ENCODE measurements around the gene CRADD.
A peak's percentile ranks its signal among the peaks of the same experiment; 100 is the strongest.

CRADD gene

DNA sequence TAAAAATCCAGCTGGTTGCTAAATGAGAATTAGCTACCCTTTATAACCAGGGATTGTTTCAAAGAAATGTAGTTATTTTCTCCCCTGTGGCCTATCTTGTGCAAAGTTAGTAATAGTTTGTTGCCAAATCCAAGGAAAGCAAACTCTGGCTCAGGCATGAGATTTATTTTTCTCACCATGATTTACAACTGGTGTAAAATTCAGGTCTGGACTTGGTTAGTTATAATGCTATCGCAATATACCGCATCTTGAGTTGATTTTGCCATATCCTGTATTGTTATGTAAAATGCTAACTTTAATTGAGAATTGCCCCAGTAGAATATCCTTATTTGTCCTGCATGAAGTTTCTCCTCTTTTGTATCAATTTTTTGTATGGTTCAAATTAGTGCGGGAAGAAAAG lies 135.5 kb downstream of the CRADD start:
- no peaks in the 10 kb centered on the region for H3K27me3 ChIP-seq (ENCODE audit: control insufficient read depth in 1 of 2, insufficient read depth in 2 of 2, low read length in 2 of 2)
- peaks cover 34% of the 10 kb centered on the region for H3K4me1 ChIP-seq (ENCODE audit: control insufficient read depth, insufficient read depth, low read length)
- H3K36me3 ChIP-seq (ENCODE audit: control insufficient read depth in 2 of 2, insufficient read depth in 2 of 2, low read length in 2 of 2): no peaks in the 10 kb centered on the region
- H3K27ac ChIP-seq (ENCODE audit: low read length): peak overlapping the region; percentile 99
- peak overlapping the region in 1 of 2 donors; percentile 68 for H3K9ac ChIP-seq (ENCODE audit: low read length in 2 of 2)
- H3K4me3 ChIP-seq (ENCODE audit: low read length in 2 of 2): no peak overlapping the region
- no peaks in the 10 kb centered on the region for H3K9me3 ChIP-seq (ENCODE audit: control insufficient read depth in 2 of 2, low read length in 2 of 2)

DNA sequence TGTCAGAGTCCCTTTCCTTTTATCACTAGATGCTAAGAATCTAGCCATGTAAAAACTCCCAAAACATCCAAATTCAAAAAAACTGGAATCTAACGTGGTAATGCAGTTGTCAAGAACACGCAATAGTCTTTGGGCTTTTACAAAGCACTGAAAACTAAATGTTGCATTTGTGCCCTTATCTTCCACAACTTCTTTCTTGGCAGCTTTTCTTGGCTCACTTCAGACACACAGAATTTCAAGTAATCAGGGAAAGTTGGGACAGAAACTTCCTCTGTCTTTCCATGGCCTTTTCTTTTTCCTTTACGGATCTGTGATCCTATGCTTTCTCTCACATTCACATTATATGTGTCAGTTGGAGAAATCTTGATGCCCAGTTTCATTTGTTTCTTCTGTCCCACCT lies 136.0 kb downstream of the CRADD start:
- H3K27me3 ChIP-seq (ENCODE audit: control insufficient read depth in 1 of 2, insufficient read depth in 2 of 2, low read length in 2 of 2): no peaks in the 10 kb centered on the region
- no peaks in the 10 kb centered on the region for H3K9me3 ChIP-seq (ENCODE audit: control insufficient read depth in 2 of 2, low read length in 2 of 2)
- peak overlapping the region; percentile 99 for H3K27ac ChIP-seq (ENCODE audit: low read length)
- peak overlapping the region in 1 of 2 donors; percentile 0 for H3K4me3 ChIP-seq (ENCODE audit: low read length in 2 of 2)
- H3K9ac ChIP-seq (ENCODE audit: low read length in 2 of 2): peak overlapping the region; percentile 68 to 72
- no peaks in the 10 kb centered on the region for H3K36me3 ChIP-seq (ENCODE audit: control insufficient read depth in 2 of 2, insufficient read depth in 2 of 2, low read length in 2 of 2)
- H3K4me1 ChIP-seq (ENCODE audit: control insufficient read depth, insufficient read depth, low read length): peaks cover 38% of the 10 kb centered on the region

DNA sequence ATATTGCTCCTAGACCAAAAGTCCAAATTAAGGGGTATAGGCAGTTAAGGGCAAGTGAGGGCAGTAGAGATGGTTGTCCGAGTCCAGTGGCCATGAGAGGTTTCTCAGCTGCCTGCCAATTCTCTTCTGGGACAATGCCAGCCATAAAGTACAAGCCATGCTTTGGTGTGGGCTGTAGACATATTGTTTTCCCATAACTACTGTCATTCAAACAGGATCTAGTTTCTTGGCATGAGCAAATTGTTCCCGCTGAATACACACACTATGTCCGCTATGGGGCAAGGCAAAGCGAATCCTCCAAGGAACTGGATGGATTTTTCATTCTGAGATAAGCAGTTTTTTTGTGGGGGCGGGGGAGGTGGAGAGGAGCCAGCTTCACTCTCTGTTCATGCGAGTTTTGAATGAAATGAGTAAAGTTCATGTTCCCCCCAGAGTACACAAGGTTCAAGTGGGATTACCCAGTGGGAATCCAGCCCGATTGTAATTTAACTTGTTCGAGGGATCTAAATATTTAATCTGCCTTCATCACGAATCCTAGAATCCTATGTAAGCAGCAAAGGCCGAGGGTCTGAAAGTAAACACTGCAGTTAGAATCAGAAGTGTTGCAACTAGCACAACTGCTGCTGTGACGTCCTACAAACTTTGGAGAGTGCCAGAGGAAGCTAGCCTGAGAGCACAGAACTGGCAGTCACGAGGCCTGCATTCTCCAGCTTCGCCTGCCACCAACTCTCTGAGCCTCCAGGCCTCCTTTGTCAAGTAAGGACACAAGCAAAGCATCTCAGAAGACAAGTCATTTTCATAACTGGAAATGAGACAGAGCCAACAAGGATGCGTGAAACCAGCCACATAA lies 137.0 kb downstream of the CRADD start:
- Histone ChIP-seq H3K9ac (ENCODE audit: low read length in 2 of 2) (peak overlapping the region; percentile 68 to 72), H3K4me1 (ENCODE audit: control insufficient read depth, insufficient read depth, low read length) (peaks cover 46% of the 10 kb centered on the region), H3K36me3 (ENCODE audit: control insufficient read depth in 2 of 2, insufficient read depth in 2 of 2, low read length in 2 of 2) (no peaks in the 10 kb centered on the region), H3K9me3 (ENCODE audit: control insufficient read depth in 2 of 2, low read length in 2 of 2) (no peaks in the 10 kb centered on the region), H3K4me3 (ENCODE audit: low read length in 2 of 2) (peak overlapping the region in 1 of 2 donors; percentile 0), H3K27ac (ENCODE audit: low read length) (peak overlapping the region; percentile 99), H3K27me3 (ENCODE audit: control insufficient read depth in 1 of 2, insufficient read depth in 2 of 2, low read length in 2 of 2) (no peaks in the 10 kb centered on the region)

DNA sequence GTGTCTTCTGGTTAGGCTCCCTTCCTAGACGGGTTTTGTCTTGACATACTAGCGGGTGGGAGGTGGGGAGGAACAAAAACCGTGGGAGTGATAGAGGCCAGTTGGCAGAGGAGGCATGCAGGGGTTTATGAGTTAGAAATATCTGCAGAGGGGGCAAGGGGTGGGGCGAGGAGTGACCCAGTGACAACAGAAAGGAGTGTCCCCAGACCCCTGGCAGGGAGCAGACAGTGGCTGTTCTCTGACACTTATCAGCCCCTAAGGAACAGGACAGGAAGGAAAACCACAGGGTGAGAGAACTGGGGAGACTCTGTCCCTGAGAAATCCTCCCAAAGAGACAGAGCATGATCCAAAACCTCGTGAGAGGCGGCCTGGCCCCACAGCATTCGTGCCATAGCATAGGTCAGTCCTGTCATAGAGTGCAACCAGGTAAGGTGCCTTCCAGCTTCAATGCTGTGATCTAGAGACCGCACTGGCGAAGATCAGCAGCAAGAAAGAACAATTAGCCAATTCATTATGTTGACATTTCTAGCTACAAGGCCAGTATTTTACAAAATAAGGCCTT lies 141.4 kb downstream of the CRADD start:
- Histone ChIP-seq H3K9me3 (ENCODE audit: control insufficient read depth in 2 of 2, low read length in 2 of 2) (no peaks in the 10 kb centered on the region), H3K9ac (ENCODE audit: low read length in 2 of 2) (peak overlapping the region; percentile 13 to 43), H3K27me3 (ENCODE audit: control insufficient read depth in 1 of 2, insufficient read depth in 2 of 2, low read length in 2 of 2) (no peaks in the 10 kb centered on the region), H3K27ac (ENCODE audit: low read length) (peak overlapping the region; percentile 70), H3K36me3 (ENCODE audit: control insufficient read depth in 2 of 2, insufficient read depth in 2 of 2, low read length in 2 of 2) (no peaks in the 10 kb centered on the region), H3K4me3 (ENCODE audit: low read length in 2 of 2) (no peak overlapping the region), H3K4me1 (ENCODE audit: control insufficient read depth, insufficient read depth, low read length) (peaks cover 54% of the 10 kb centered on the region)

DNA sequence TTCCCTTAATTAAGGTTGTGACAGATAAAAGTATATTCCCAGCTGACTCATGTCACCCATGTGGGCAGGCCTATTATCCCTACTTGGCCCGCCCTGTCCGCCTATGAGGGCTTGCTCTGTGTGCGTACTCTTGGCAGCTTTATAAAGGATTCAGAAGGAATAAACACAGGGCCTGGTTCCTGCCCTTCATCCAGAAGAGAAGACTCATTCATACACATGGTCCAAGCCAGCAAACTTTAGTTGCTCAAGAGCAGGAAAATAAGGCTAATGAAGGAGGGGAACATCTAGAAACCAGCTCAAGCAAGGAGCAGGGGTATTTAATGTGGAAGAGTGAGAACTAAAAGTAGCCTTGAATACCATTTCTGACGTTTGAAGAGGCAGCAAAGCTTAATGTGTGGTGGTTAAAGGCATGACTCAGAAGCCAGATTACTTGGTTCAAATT lies 141.9 kb downstream of the CRADD start:
- Histone ChIP-seq H3K36me3 (ENCODE audit: control insufficient read depth in 2 of 2, insufficient read depth in 2 of 2, low read length in 2 of 2) (no peaks in the 10 kb centered on the region), H3K27ac (ENCODE audit: low read length) (peak overlapping the region; percentile 70), H3K27me3 (ENCODE audit: control insufficient read depth in 1 of 2, insufficient read depth in 2 of 2, low read length in 2 of 2) (no peaks in the 10 kb centered on the region), H3K4me3 (ENCODE audit: low read length in 2 of 2) (peak overlapping the region in 1 of 2 donors; percentile 24), H3K9me3 (ENCODE audit: control insufficient read depth in 2 of 2, low read length in 2 of 2) (no peaks in the 10 kb centered on the region), H3K9ac (ENCODE audit: low read length in 2 of 2) (peak overlapping the region; percentile 13 to 43), H3K4me1 (ENCODE audit: control insufficient read depth, insufficient read depth, low read length) (peaks cover 54% of the 10 kb centered on the region)

DNA sequence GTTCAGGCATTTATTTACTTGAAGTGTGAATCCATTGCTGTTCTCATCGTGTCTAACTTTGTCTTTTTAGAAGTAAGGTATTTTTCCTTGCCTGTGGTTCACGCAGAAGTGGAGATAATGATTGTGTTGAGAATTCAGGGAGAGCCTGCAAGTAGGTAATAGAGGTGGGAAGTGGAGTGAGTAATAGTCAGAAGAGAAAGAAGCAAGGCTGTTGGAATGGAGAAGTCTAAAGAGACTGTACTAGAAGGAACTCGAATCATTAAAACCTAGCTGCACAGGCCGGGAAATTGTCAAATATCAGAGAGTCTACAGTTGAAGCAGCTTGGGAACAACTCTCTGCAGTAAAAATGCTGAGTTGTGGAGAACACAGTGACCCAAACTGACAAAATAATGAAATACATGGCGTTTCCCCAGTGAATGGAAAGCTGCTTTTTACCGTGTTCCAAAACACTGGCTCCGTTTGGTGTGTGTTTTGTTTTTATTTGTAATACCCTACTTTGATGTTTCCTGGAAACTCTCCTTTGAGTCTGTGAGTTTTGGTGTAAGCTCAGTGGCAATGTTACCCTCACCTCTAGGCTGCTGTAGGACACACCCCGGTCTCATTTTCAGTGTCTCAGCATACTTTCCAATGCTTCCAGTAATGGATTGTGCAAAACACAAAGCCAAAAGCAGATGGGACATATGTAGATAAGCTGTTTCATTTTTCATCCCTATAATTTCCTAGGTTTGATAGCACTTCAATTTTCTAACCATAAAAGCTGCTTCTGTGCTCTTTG lies 146.6 kb downstream of the CRADD start:
- no peak overlapping the region for H3K27ac ChIP-seq (ENCODE audit: low read length)
- H3K4me3 ChIP-seq (ENCODE audit: low read length in 2 of 2): peak overlapping the region in 1 of 2 donors; percentile 31
- H3K9ac ChIP-seq (ENCODE audit: low read length in 2 of 2): no peak overlapping the region
- no peaks in the 10 kb centered on the region for H3K9me3 ChIP-seq (ENCODE audit: control insufficient read depth in 2 of 2, low read length in 2 of 2)
- H3K27me3 ChIP-seq (ENCODE audit: control insufficient read depth in 1 of 2, insufficient read depth in 2 of 2, low read length in 2 of 2): no peaks in the 10 kb centered on the region
- peaks cover 54% of the 10 kb centered on the region for H3K4me1 ChIP-seq (ENCODE audit: control insufficient read depth, insufficient read depth, low read length)
- H3K36me3 ChIP-seq (ENCODE audit: control insufficient read depth in 2 of 2, insufficient read depth in 2 of 2, low read length in 2 of 2): no peaks in the 10 kb centered on the region

DNA sequence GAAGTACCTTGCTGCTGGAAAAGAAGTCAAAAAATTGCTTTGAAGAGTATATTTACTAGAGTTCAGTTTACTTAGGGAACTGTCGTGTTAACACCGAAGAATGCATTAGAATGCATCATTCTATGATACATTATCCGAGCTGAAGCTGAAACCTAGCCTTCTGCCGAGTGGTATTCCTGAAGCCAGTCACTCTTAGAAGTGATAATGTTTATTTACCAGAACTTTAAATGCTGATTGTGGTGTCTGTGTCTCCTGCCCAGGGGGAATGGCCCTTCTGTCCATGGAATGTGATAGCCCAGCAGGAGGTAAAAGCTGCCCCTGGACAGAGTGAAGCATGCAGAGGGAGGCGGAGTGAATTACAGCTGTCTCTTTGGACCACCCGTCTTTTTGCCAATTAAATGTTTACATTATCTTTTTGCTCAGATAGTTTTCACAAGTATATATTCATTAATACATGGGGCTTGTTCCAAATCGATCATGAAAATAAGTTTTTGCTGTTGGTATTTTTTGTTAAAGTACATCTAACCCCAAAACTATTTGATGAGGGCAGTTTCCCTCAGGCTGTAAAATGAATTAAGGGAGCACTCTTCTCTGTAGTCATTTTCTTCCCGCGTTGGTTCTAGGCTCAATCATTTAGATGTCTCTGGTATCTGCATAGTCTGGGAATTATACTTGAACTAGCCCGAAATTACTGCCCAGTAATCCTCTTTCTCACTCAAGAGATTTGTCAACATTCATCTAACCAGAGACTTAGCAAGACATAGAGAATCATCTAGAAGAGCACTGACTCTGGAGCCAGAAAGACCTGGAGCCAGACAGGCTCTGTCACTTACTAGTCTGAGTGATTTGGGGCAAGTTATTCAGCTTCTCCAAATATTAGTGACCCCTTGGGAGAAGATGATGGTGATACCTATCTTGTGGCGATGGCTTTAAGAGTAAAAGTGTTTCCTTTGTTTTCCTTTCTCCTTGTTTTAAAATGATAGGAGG lies 147.6 kb downstream of the CRADD start:
- Histone ChIP-seq H3K27me3 (ENCODE audit: control insufficient read depth in 1 of 2, insufficient read depth in 2 of 2, low read length in 2 of 2) (no peaks in the 10 kb centered on the region), H3K36me3 (ENCODE audit: control insufficient read depth in 2 of 2, insufficient read depth in 2 of 2, low read length in 2 of 2) (no peaks in the 10 kb centered on the region), H3K27ac (ENCODE audit: low read length) (no peak overlapping the region), H3K4me3 (ENCODE audit: low read length in 2 of 2) (no peak overlapping the region), H3K4me1 (ENCODE audit: control insufficient read depth, insufficient read depth, low read length) (peaks cover 44% of the 10 kb centered on the region), H3K9me3 (ENCODE audit: control insufficient read depth in 2 of 2, low read length in 2 of 2) (no peaks in the 10 kb centered on the region), H3K9ac (ENCODE audit: low read length in 2 of 2) (no peak overlapping the region)

DNA sequence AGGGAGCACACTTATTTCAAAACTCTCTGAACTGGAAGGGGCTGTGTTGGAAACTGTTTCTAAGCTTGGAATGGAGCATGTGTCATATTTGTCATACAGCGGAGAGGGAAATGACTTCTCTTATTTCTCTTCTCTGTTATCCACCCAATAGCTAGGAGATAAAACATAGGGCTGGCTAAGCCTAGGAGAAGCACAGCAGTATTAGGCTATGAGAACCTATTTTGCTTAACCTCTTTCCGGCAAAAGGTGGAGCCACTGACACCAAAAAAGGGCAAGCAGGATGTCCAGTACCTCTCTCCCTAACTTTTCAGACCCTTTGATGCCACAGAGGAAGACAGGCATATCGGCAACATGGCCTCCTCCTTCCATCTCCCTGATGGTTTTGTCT lies 148.3 kb downstream of the CRADD start:
- Histone ChIP-seq H3K27me3 (ENCODE audit: control insufficient read depth in 1 of 2, insufficient read depth in 2 of 2, low read length in 2 of 2) (no peaks in the 10 kb centered on the region), H3K9ac (ENCODE audit: low read length in 2 of 2) (peak overlapping the region; percentile 13 to 18), H3K27ac (ENCODE audit: low read length) (peak overlapping the region; percentile 69), H3K36me3 (ENCODE audit: control insufficient read depth in 2 of 2, insufficient read depth in 2 of 2, low read length in 2 of 2) (no peaks in the 10 kb centered on the region), H3K4me3 (ENCODE audit: low read length in 2 of 2) (no peak overlapping the region), H3K4me1 (ENCODE audit: control insufficient read depth, insufficient read depth, low read length) (peaks cover 38% of the 10 kb centered on the region), H3K9me3 (ENCODE audit: control insufficient read depth in 2 of 2, low read length in 2 of 2) (no peaks in the 10 kb centered on the region)

DNA sequence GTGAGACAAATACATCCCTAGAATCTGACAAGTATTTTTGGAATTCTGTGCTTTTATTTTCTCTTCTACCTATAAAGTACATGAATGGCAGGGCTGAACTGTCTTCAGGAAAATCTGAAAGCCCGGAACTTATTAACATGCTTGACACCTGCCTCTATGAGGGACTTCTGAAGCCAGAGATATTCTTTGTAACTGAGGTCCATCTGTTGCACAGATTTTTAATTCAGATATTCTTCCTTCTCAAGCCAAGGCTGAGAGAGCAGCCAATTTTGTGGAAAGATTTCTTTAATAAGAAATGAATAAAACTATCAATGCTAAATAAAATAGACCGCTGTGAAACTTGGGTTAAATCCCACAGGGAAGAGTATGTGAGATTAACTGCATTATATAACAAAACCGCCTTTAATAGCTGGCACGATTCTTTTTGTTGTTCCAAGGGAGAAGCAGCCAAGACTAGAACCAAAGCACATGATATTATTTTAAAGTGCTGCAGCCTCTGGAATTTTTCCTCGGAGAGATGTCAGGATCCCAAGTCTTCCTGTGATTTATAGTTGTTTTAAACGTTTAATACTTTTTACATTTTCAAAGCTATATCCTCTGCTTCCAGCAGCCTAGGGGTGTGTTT lies 148.9 kb downstream of the CRADD start:
- Histone ChIP-seq H3K4me1 (ENCODE audit: control insufficient read depth, insufficient read depth, low read length) (peaks cover 32% of the 10 kb centered on the region), H3K9ac (ENCODE audit: low read length in 2 of 2) (peak overlapping the region; percentile 13 to 47), H3K36me3 (ENCODE audit: control insufficient read depth in 2 of 2, insufficient read depth in 2 of 2, low read length in 2 of 2) (no peaks in the 10 kb centered on the region), H3K27ac (ENCODE audit: low read length) (peak overlapping the region; percentile 69), H3K27me3 (ENCODE audit: control insufficient read depth in 1 of 2, insufficient read depth in 2 of 2, low read length in 2 of 2) (no peaks in the 10 kb centered on the region), H3K9me3 (ENCODE audit: control insufficient read depth in 2 of 2, low read length in 2 of 2) (no peaks in the 10 kb centered on the region), H3K4me3 (ENCODE audit: low read length in 2 of 2) (peak overlapping the region; percentile 22 to 40)
